Hepatocyte (in vitro differentiated cells): ENCODE data around the gene EEF2K.

ENCODE experiments used
- EZH2 ChIP-seq: fragments of 200-600 bp; sonication (generic); IDR thresholded peaks from 2 replicates; pipeline ENCODE4 v1.6.1; 2016; ENCODE audit warnings: antibody characterized with exemption, mild to moderate bottlenecking, borderline replicate concordance
- EZH2phosphoT487 ChIP-seq: fragments of 200-600 bp; sonication (generic); IDR thresholded peaks from one replicate; pipeline ENCODE4 v1.6.1; 2018; ENCODE audit warnings: antibody characterized with exemption, mild to moderate bottlenecking, low read depth, moderate library complexity; ENCODE audit not compliant: unreplicated experiment, severe bottlenecking
- TF ChIP-seq, protein P1 (sequence below): fragments of 200-600 bp; sonication (generic); IDR thresholded peaks from 2 replicates; pipeline ENCODE4 v1.5.1; 2016; ENCODE audit warnings: antibody characterized with exemption, mild to moderate bottlenecking; ENCODE audit not compliant: poor library complexity

GRCh38 chr16:22299036-22299435, 93.0 kb downstream of the EEF2K start:
- TF ChIP-seq EZH2phosphoT487 (no peak), EZH2 (no peak)
- TF ChIP-seq, protein P1, sequence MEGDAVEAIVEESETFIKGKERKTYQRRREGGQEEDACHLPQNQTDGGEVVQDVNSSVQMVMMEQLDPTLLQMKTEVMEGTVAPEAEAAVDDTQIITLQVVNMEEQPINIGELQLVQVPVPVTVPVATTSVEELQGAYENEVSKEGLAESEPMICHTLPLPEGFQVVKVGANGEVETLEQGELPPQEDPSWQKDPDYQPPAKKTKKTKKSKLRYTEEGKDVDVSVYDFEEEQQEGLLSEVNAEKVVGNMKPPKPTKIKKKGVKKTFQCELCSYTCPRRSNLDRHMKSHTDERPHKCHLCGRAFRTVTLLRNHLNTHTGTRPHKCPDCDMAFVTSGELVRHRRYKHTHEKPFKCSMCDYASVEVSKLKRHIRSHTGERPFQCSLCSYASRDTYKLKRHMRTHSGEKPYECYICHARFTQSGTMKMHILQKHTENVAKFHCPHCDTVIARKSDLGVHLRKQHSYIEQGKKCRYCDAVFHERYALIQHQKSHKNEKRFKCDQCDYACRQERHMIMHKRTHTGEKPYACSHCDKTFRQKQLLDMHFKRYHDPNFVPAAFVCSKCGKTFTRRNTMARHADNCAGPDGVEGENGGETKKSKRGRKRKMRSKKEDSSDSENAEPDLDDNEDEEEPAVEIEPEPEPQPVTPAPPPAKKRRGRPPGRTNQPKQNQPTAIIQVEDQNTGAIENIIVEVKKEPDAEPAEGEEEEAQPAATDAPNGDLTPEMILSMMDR = no peak
